ENCODE results near the gene GABRQ.

DNA sequence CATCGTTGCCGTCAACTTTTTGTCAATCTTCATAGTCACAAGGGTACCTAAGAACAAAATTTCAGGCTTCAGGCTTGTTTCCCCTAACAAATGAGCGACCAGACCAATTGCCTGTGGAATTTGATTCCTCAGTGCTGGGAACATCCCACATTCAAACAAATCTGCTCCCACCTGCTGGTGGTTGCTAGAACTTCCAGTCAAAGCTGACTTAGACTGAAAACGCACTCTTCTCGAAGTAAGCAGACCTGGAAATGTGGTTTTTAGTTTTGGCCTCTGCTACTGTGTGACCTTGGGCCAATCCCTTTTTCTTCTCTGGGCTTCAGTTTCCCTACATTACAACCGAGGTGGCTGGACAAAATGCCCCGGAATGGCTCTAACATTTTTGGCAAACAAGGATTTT lies 1.8 kb upstream of the GABRQ start:
- TF ChIP-seq, protein P1, sequence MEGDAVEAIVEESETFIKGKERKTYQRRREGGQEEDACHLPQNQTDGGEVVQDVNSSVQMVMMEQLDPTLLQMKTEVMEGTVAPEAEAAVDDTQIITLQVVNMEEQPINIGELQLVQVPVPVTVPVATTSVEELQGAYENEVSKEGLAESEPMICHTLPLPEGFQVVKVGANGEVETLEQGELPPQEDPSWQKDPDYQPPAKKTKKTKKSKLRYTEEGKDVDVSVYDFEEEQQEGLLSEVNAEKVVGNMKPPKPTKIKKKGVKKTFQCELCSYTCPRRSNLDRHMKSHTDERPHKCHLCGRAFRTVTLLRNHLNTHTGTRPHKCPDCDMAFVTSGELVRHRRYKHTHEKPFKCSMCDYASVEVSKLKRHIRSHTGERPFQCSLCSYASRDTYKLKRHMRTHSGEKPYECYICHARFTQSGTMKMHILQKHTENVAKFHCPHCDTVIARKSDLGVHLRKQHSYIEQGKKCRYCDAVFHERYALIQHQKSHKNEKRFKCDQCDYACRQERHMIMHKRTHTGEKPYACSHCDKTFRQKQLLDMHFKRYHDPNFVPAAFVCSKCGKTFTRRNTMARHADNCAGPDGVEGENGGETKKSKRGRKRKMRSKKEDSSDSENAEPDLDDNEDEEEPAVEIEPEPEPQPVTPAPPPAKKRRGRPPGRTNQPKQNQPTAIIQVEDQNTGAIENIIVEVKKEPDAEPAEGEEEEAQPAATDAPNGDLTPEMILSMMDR (IDR thresholded peaks at IDR 0.05; ENCODE audit: borderline replicate concordance, extremely low read depth, low read length, poor library complexity, severe bottlenecking): peak; percentile 57
- TF ChIP-seq EZH2 (IDR thresholded peaks at IDR 0.05; ENCODE audit: borderline replicate concordance, low read depth, low read length, severe bottlenecking): no peak
